ENCODE data around the gene SMIM3.

DNA sequence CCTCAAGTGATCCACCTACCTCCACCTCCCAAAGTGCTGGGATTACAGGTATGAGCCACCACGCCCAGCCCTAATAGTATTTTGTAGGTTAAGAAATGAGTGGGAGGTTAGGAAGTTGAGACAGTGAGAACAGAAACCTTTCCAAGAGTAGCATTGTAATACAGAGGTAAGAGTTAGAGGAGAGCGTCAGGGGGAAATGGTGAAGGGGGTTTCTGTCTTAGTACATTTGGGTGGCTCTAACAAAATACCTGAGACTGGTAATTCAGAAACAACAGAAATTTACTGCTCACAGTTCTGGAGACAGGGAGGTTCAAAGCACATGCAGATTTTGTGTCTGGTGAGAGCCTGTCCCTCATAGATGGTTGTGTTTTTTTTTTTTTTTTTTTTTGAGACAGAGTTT, 18.8 kb downstream of the SMIM3 start:
- TF ChIP-seq CTCF (IDR thresholded peaks at IDR 0.05), result no peak
- no peak for TF ChIP-seq CBX8 (IDR thresholded peaks at IDR 0.05)
- TF ChIP-seq MAFK (IDR thresholded peaks at IDR 0.05; ENCODE audit: partially characterized antibody), result no peak
- no peak for TF ChIP-seq POLR2A (IDR thresholded peaks at IDR 0.05; ENCODE audit: low read length)
- no peak for TF ChIP-seq RAD21 (conservative IDR thresholded peaks at IDR 0.05 in 1 of 2, IDR thresholded peaks at IDR 0.05 in 1 of 2)
- no peak for TF ChIP-seq EHMT2 (IDR thresholded peaks at IDR 0.05; ENCODE audit: low read depth)
- TF ChIP-seq CBX2 (IDR thresholded peaks at IDR 0.05; ENCODE audit: borderline replicate concordance, low read depth), result no peak

Data from A549 (cell line).